ENCODE data around the gene AFM.

DNA sequence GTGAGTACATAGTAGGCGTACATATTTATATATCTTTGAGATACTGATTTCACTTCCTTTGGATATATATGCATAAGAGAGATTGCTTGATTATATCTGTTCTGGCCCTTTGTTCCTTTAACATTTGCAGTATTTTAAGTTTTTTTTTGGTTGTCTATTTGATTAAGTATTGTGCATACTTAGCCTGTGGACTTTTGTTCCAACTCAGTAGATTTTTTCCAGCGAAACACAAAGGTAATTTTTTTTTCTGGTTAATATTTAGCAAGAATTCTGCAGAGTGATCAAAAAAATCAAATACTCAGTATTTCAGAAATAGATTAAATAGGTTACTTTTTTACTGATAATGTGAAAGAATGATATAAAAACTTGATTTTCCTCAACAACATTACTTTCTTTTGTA is at the start of gene AFM:
- TF ChIP-seq POLR2A (IDR thresholded peaks at IDR 0.05): no peak
- TF ChIP-seq, protein P1, sequence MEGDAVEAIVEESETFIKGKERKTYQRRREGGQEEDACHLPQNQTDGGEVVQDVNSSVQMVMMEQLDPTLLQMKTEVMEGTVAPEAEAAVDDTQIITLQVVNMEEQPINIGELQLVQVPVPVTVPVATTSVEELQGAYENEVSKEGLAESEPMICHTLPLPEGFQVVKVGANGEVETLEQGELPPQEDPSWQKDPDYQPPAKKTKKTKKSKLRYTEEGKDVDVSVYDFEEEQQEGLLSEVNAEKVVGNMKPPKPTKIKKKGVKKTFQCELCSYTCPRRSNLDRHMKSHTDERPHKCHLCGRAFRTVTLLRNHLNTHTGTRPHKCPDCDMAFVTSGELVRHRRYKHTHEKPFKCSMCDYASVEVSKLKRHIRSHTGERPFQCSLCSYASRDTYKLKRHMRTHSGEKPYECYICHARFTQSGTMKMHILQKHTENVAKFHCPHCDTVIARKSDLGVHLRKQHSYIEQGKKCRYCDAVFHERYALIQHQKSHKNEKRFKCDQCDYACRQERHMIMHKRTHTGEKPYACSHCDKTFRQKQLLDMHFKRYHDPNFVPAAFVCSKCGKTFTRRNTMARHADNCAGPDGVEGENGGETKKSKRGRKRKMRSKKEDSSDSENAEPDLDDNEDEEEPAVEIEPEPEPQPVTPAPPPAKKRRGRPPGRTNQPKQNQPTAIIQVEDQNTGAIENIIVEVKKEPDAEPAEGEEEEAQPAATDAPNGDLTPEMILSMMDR (IDR thresholded peaks at IDR 0.05): no peak

Measured in heart left ventricle (tissue), 13 donors.